Neural cell (in vitro differentiated cells): ENCODE data around the gene KCNK17. TPM values are rescaled to one million over a fixed set of nuclear protein-coding genes. Genes with fewer than 3 reads are reported as not detected.

Experiments
- H2AFZ ChIP-seq: fragments of 200-600, 300-800 bp; sonication (generic), shearing (Covaris generic); 2 replicates; pipeline ENCODE4 v1.6.0; 2014; ENCODE audit warnings: low read depth, mild to moderate bottlenecking, antibody characterized with exemption, low read length, moderate library complexity
- H3F3A ChIP-seq: fragments of 200-600 bp; shearing (Covaris generic); 2 replicates; pipeline ENCODE4 v1.6.1; 2016; ENCODE audit warnings: mild to moderate bottlenecking, moderate library complexity, mixed read lengths, antibody characterized with exemption, low read length; ENCODE audit not compliant: insufficient read depth, poor library complexity, severe bottlenecking
- H3K27ac ChIP-seq: fragments of 200-600, 300-800 bp; sonication (generic), shearing (Covaris generic); 2 replicates; pipeline ENCODE4 v1.5.1; 2014; ENCODE audit warnings: mild to moderate bottlenecking, low read length, moderate library complexity
- H3K27me3 ChIP-seq: fragments of 300-800, 200-600 bp; sonication (generic), shearing (Covaris generic); 2 replicates; pipeline ENCODE4 v1.6.0; 2014; ENCODE audit warnings: mild to moderate bottlenecking, low read depth, low read length, moderate library complexity; ENCODE audit not compliant: insufficient read depth
- H3K36me3 ChIP-seq: fragments of 300-800, 200-600 bp; sonication (generic), shearing (Covaris generic); 2 replicates; pipeline ENCODE4 v1.5.1; 2014; ENCODE audit warnings: mild to moderate bottlenecking, antibody characterized with exemption, low read length, moderate library complexity; ENCODE audit not compliant: insufficient read depth
- H3K4me2 ChIP-seq: fragments of 300-800, 200-600 bp; sonication (generic), shearing (Covaris generic); 2 replicates; pipeline ENCODE4 v1.6.0; 2014; ENCODE audit warnings: mild to moderate bottlenecking, low read length
- H3K4me3 ChIP-seq: fragments of 300-800, 200-600 bp; sonication (generic), shearing (Covaris generic); 2 replicates; pipeline ENCODE4 v1.5.1; 2014; ENCODE audit warnings: mild to moderate bottlenecking, low read length, moderate library complexity
- H3K79me2 ChIP-seq: fragments of 200-600 bp; shearing (Covaris generic); replicated peaks from 2 replicates; pipeline ENCODE4 v1.6.0; 2014; ENCODE audit warnings: mild to moderate bottlenecking, low read length, moderate library complexity; ENCODE audit not compliant: insufficient read depth
- H3K9ac ChIP-seq: fragments of 300-800, 200-600 bp; sonication (generic), shearing (Covaris generic); 2 replicates; pipeline ENCODE4 v1.6.1; 2016; ENCODE audit warnings: mild to moderate bottlenecking, low read length, mixed read lengths
- H3K9me2 ChIP-seq: fragments of 200-600 bp; shearing (Covaris generic); 2 replicates; pipeline ENCODE4 v1.6.1; 2016; ENCODE audit warnings: mild to moderate bottlenecking, low read length, mixed read lengths; ENCODE audit not compliant: insufficient read depth
- H3K9me3 ChIP-seq: fragments of 200-600, 300-800 bp; sonication (generic), shearing (Covaris generic); 2 replicates; pipeline ENCODE4 v1.6.1; 2016; ENCODE audit warnings: mild to moderate bottlenecking, mixed run types, low read length, moderate library complexity, mixed read lengths
- H4K20me1 ChIP-seq: fragments of 200-600 bp; shearing (Covaris generic); 2 replicates; pipeline ENCODE4 v1.6.1; 2016; ENCODE audit warnings: mild to moderate bottlenecking, mixed run types; ENCODE audit not compliant: insufficient read depth
- EP300 ChIP-seq: fragments of 450-650 bp; conservative IDR thresholded peaks from 2 replicates; pipeline ENCODE4 v1.6.1; 2014; ENCODE audit warnings: antibody characterized with exemption, mild to moderate bottlenecking, moderate library complexity; ENCODE audit not compliant: poor library complexity, severe bottlenecking
- EZH2 ChIP-seq: fragments of 200-600, 300-800 bp; shearing (Covaris generic), sonication (generic); IDR thresholded peaks from 2 replicates; pipeline ENCODE4 v1.6.1; 2014; ENCODE audit warnings: antibody characterized with exemption, low read length, borderline replicate concordance, mild to moderate bottlenecking; ENCODE audit not compliant: insufficient read depth, poor library complexity, severe bottlenecking
- MXI1 ChIP-seq: fragments of 450-650 bp; conservative IDR thresholded peaks from 2 replicates; pipeline ENCODE4 v1.6.1; 2014; ENCODE audit warnings: antibody characterized with exemption, mild to moderate bottlenecking; ENCODE audit not compliant: poor library complexity, severe bottlenecking
- POLR2AphosphoS5 ChIP-seq: IDR thresholded peaks from 2 replicates; pipeline ENCODE4 v1.6.1; 2012
- RAD21 ChIP-seq: fragments of 450-650 bp; conservative IDR thresholded peaks from 2 replicates; pipeline ENCODE4 v1.6.1; 2014; ENCODE audit warnings: antibody characterized with exemption, mild to moderate bottlenecking, moderate library complexity
- SMC3 ChIP-seq: fragments of 450-650 bp; conservative IDR thresholded peaks from 2 replicates; pipeline ENCODE4 v1.6.1; 2014; ENCODE audit warnings: antibody characterized with exemption, mild to moderate bottlenecking, moderate library complexity; ENCODE audit not compliant: poor library complexity
- TAF1 ChIP-seq: IDR thresholded peaks from 2 replicates; pipeline ENCODE4 v1.6.1; 2012; ENCODE audit warnings: low read depth
- polyA plus RNA-seq: library from polyadenylated mRNA; depleted of rRNA; stranded (reverse); fragments of >200 nt; gene quantifications from 2 replicates; pipeline ENCODE4 v1.2.3, GENCODE V29; 2014
- TF ChIP-seq, protein P1 (sequence below): fragments of 450-650 bp; IDR thresholded peaks from 2 replicates; pipeline ENCODE4 v1.5.1; 2014; ENCODE audit warnings: antibody characterized with exemption, mild to moderate bottlenecking, moderate library complexity; ENCODE audit not compliant: poor library complexity, severe bottlenecking
- TF ChIP-seq, protein P2 (sequence below): IDR thresholded peaks from 2 replicates; pipeline ENCODE4 v1.6.1; 2012; ENCODE audit warnings: borderline replicate concordance

Gene KCNK17
- polyA plus RNA-seq, 1 donor from 2014 or later: 0.67 TPM

GRCh38 chr6:39301606-39302005 lies 12.6 kb downstream of the KCNK17 start:
- no peak overlapping the region for H3K4me3 ChIP-seq
- H3K9me2 ChIP-seq: no peaks in the 10 kb centered on the region
- H3K36me3 ChIP-seq: no peaks in the 10 kb centered on the region
- H3K79me2 ChIP-seq: no peaks in the 10 kb centered on the region
- H3K9me3 ChIP-seq: no peaks in the 10 kb centered on the region
- no peak overlapping the region for H3K9ac ChIP-seq
- no peaks in the 10 kb centered on the region for H3F3A ChIP-seq
- no peaks in the 10 kb centered on the region for H3K27me3 ChIP-seq
- no peak overlapping the region for H2AFZ ChIP-seq
- no peaks in the 10 kb centered on the region for H4K20me1 ChIP-seq
- no peak overlapping the region for H3K27ac ChIP-seq
- TF ChIP-seq POLR2AphosphoS5 (no peak), EZH2 (no peak), TAF1 (no peak), RAD21 (no peak), SMC3 (no peak), EP300 (no peak), MXI1 (no peak)
- TF ChIP-seq, protein P1, sequence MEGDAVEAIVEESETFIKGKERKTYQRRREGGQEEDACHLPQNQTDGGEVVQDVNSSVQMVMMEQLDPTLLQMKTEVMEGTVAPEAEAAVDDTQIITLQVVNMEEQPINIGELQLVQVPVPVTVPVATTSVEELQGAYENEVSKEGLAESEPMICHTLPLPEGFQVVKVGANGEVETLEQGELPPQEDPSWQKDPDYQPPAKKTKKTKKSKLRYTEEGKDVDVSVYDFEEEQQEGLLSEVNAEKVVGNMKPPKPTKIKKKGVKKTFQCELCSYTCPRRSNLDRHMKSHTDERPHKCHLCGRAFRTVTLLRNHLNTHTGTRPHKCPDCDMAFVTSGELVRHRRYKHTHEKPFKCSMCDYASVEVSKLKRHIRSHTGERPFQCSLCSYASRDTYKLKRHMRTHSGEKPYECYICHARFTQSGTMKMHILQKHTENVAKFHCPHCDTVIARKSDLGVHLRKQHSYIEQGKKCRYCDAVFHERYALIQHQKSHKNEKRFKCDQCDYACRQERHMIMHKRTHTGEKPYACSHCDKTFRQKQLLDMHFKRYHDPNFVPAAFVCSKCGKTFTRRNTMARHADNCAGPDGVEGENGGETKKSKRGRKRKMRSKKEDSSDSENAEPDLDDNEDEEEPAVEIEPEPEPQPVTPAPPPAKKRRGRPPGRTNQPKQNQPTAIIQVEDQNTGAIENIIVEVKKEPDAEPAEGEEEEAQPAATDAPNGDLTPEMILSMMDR: no peak
- TF ChIP-seq, protein P2, sequence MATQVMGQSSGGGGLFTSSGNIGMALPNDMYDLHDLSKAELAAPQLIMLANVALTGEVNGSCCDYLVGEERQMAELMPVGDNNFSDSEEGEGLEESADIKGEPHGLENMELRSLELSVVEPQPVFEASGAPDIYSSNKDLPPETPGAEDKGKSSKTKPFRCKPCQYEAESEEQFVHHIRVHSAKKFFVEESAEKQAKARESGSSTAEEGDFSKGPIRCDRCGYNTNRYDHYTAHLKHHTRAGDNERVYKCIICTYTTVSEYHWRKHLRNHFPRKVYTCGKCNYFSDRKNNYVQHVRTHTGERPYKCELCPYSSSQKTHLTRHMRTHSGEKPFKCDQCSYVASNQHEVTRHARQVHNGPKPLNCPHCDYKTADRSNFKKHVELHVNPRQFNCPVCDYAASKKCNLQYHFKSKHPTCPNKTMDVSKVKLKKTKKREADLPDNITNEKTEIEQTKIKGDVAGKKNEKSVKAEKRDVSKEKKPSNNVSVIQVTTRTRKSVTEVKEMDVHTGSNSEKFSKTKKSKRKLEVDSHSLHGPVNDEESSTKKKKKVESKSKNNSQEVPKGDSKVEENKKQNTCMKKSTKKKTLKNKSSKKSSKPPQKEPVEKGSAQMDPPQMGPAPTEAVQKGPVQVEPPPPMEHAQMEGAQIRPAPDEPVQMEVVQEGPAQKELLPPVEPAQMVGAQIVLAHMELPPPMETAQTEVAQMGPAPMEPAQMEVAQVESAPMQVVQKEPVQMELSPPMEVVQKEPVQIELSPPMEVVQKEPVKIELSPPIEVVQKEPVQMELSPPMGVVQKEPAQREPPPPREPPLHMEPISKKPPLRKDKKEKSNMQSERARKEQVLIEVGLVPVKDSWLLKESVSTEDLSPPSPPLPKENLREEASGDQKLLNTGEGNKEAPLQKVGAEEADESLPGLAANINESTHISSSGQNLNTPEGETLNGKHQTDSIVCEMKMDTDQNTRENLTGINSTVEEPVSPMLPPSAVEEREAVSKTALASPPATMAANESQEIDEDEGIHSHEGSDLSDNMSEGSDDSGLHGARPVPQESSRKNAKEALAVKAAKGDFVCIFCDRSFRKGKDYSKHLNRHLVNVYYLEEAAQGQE: no peak
- no peak overlapping the region for H3K4me2 ChIP-seq

DNA sequence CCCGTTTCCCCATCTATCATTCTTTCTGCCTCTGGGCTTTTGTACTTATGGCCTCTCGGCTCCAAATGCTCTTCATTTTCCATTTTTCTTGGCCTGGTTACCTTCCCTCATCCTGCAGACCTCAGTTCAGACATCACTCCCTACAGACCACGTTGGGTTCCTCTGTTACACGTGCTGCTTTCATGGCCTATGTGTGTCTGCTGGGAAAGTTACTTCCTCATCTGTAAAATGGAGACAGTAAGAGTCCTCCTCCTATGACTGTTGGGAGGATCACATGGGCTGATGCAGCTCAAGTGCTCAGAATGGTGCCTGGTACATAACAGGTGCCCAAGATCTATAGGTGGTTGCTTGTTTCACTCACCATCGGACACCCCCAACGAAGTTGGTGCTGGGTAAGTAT lies 13.5 kb downstream of the KCNK17 start:
- H3K36me3 ChIP-seq: no peaks in the 10 kb centered on the region
- no peak for TF ChIP-seq POLR2AphosphoS5
- TF ChIP-seq RAD21: no peak
- no peak for TF ChIP-seq EZH2
- no peak for TF ChIP-seq SMC3
- TF ChIP-seq EP300: no peak
- TF ChIP-seq MXI1: no peak
- TF ChIP-seq, protein P2: no peak
- TF ChIP-seq, protein P1: no peak
- H3K9ac ChIP-seq: no peak overlapping the region
- no peaks in the 10 kb centered on the region for H4K20me1 ChIP-seq
- no peaks in the 10 kb centered on the region for H3K9me2 ChIP-seq
- H2AFZ ChIP-seq: no peak overlapping the region
- no peaks in the 10 kb centered on the region for H3F3A ChIP-seq
- H3K27ac ChIP-seq: no peak overlapping the region
- no peaks in the 10 kb centered on the region for H3K27me3 ChIP-seq
- H3K4me2 ChIP-seq: no peak overlapping the region
- no peaks in the 10 kb centered on the region for H3K79me2 ChIP-seq
- no peaks in the 10 kb centered on the region for H3K9me3 ChIP-seq
- H3K4me3 ChIP-seq: no peak overlapping the region
